ENCODE results near the gene TEAD2.

DNA sequence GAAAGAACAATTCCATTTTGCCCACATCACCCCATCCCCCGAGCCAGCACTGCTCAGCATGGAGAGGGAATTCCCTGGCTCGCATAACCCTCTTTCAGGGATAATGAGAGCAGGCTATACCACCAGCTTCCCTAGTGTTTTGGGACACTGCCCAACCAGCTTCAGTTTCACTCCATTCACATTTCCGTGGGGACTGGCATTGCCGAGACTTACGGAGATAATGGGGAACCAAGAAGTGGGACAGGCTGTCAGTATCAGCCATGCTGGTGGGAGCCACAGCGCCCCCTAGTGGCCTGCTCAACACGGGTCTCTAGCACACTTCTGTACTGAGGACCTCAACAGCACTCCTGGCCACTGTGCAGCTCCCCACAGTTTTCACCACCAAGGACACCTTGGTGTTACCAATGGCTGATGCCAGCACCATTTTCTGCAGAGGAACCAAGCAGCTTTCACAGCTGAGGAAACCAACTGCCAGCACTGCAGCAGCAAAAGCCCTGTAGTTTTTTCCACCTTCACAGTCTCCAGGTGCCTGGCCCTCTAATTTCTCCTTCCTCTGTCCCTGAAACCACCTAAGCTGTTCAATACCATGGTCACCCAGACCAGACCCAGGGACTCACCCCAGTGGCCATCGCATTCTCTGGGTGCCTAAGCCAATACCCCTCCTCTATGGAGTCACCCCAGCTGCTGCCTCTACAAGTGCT lies 60.9 kb downstream of the TEAD2 start:
- TF ChIP-seq, protein P1, sequence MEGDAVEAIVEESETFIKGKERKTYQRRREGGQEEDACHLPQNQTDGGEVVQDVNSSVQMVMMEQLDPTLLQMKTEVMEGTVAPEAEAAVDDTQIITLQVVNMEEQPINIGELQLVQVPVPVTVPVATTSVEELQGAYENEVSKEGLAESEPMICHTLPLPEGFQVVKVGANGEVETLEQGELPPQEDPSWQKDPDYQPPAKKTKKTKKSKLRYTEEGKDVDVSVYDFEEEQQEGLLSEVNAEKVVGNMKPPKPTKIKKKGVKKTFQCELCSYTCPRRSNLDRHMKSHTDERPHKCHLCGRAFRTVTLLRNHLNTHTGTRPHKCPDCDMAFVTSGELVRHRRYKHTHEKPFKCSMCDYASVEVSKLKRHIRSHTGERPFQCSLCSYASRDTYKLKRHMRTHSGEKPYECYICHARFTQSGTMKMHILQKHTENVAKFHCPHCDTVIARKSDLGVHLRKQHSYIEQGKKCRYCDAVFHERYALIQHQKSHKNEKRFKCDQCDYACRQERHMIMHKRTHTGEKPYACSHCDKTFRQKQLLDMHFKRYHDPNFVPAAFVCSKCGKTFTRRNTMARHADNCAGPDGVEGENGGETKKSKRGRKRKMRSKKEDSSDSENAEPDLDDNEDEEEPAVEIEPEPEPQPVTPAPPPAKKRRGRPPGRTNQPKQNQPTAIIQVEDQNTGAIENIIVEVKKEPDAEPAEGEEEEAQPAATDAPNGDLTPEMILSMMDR (conservative IDR thresholded peaks at IDR 0.05; ENCODE audit: low read depth, low read length), result peak; percentile 99
- no peak for TF ChIP-seq EZH2phosphoT487 (IDR thresholded peaks at IDR 0.05; ENCODE audit: borderline replicate concordance, low read length)
- TF ChIP-seq EZH2 (IDR thresholded peaks at IDR 0.05; ENCODE audit: low read length, unreplicated experiment), result no peak
